ENCODE measurements around the gene MYD88. TPM values are rescaled to one million over a fixed set of nuclear protein-coding genes. Genes with fewer than 3 reads are reported as not detected.

Gene MYD88
- total RNA-seq, 1 experiment from 2014 or later: 32.7 TPM

- peaks cover 2% of the 10 kb centered on the region; the same call in 1 of the 2 replicates for H3K36me3 ChIP-seq (ENCODE audit: control insufficient read depth, insufficient read depth, low read length)
- H3K27me3 ChIP-seq (ENCODE audit: control insufficient read depth, insufficient read depth, low read length): no peaks in the 10 kb centered on the region
- no peaks in the 10 kb centered on the region for H3K9me3 ChIP-seq (ENCODE audit: control insufficient read depth, insufficient read depth, low read depth, low read length)
- peaks cover 5% of the 10 kb centered on the region for H3K4me1 ChIP-seq (ENCODE audit: control insufficient read depth, insufficient read depth, low read length)
- no peak overlapping the region for H3K4me3 ChIP-seq (ENCODE audit: low read depth in 2 of 2, low read length in 2 of 2)
- in situ Hi-C loops (cut with HindIII; ENCODE audit: low pct_unique_long_range_greater_than_20kb, low sequenced_read_pairs): no loop called here
- ATAC-seq (no peak), DNase-seq (ENCODE audit: low read depth, low spot score) (no peak)
- TF ChIP-seq CTCF (IDR thresholded peaks at IDR 0.05) (no peak), REST (IDR thresholded peaks at IDR 0.05; ENCODE audit: insufficient read depth in 1 of 2, low read depth in 2 of 2, low read length in 1 of 2) (no peak)
- ChIA-PET POLR2A (no interaction called here), CTCF (no interaction called here)
- BruUV-seq (replicated peaks): no TSS peak
- no peak overlapping the region for H3K27ac ChIP-seq (ENCODE audit: low read length)
- intact Hi-C loops (cut with micrococcal nuclease; ENCODE audit: unreplicated experiment): no loop called here
Observed at GRCh38 chr3:38140326-38141172, 2.1 kb downstream of the MYD88 start.

DNA sequence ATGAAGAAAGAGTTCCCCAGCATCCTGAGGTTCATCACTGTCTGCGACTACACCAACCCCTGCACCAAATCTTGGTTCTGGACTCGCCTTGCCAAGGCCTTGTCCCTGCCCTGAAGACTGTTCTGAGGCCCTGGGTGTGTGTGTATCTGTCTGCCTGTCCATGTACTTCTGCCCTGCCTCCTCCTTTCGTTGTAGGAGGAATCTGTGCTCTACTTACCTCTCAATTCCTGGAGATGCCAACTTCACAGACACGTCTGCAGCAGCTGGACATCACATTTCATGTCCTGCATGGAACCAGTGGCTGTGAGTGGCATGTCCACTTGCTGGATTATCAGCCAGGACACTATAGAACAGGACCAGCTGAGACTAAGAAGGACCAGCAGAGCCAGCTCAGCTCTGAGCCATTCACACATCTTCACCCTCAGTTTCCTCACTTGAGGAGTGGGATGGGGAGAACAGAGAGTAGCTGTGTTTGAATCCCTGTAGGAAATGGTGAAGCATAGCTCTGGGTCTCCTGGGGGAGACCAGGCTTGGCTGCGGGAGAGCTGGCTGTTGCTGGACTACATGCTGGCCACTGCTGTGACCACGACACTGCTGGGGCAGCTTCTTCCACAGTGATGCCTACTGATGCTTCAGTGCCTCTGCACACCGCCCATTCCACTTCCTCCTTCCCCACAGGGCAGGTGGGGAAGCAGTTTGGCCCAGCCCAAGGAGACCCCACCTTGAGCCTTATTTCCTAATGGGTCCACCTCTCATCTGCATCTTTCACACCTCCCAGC, 2.9 kb downstream of the MYD88 start:
- in situ Hi-C loops (cut with HindIII; ENCODE audit: low pct_unique_long_range_greater_than_20kb, low sequenced_read_pairs): no loop called here
- CTCF ChIA-PET: interaction anchor here (0.8 kb wide), 1 partner anchor 23 kb away, joined by 3 read pairs; no protein-coding TSS in a partner anchor

More for the DNA sequence above, 2.9 kb downstream of the MYD88 start:
- H3K4me3 ChIP-seq (ENCODE audit: low read depth in 2 of 2, low read length in 2 of 2): no peak overlapping the region
- H3K36me3 ChIP-seq (ENCODE audit: control insufficient read depth, insufficient read depth, low read length): peaks cover under 1% of the 10 kb centered on the region; the same call in 1 of the 2 replicates
- H3K27ac ChIP-seq (ENCODE audit: low read length): no peak overlapping the region
- no peak for DNase-seq (ENCODE audit: low read depth, low spot score)
- intact Hi-C loops (cut with micrococcal nuclease; ENCODE audit: unreplicated experiment): no loop called here
- no peaks in the 10 kb centered on the region for H3K27me3 ChIP-seq (ENCODE audit: control insufficient read depth, insufficient read depth, low read length)
- no peak for ATAC-seq
- BruUV-seq (replicated peaks): TSS peak; percentile 50
- TF ChIP-seq SIN3A (IDR thresholded peaks at IDR 0.05; ENCODE audit: borderline replicate concordance, insufficient read depth, low read depth, low read length) (no peak), CTCF (IDR thresholded peaks at IDR 0.05) (no peak), POLR2AphosphoS5 (IDR thresholded peaks at IDR 0.05; ENCODE audit: low read depth, low read length) (no peak), REST (IDR thresholded peaks at IDR 0.05; ENCODE audit: insufficient read depth in 1 of 2, low read depth in 2 of 2, low read length in 1 of 2) (no peak), TCF7L2 (IDR thresholded peaks at IDR 0.05; ENCODE audit: low read depth, low read length) (no peak)
- POLR2A ChIA-PET: no interaction called here
- H3K9me3 ChIP-seq (ENCODE audit: control insufficient read depth, insufficient read depth, low read depth, low read length): no peaks in the 10 kb centered on the region
- peaks cover 5% of the 10 kb centered on the region for H3K4me1 ChIP-seq (ENCODE audit: control insufficient read depth, insufficient read depth, low read length)
